ENCODE results near the gene GSTO2. TPM values are rescaled to one million over a fixed set of nuclear protein-coding genes. Genes with fewer than 3 reads are reported as not detected.

GSTO2 gene
- total and polyA plus RNA-seq, 10 of the 15 experiments (the other 5 are each of a cell fraction or from before 2014, with no cell fraction given) = 0.16 to 0.86 (median 0.46) TPM

DNA sequence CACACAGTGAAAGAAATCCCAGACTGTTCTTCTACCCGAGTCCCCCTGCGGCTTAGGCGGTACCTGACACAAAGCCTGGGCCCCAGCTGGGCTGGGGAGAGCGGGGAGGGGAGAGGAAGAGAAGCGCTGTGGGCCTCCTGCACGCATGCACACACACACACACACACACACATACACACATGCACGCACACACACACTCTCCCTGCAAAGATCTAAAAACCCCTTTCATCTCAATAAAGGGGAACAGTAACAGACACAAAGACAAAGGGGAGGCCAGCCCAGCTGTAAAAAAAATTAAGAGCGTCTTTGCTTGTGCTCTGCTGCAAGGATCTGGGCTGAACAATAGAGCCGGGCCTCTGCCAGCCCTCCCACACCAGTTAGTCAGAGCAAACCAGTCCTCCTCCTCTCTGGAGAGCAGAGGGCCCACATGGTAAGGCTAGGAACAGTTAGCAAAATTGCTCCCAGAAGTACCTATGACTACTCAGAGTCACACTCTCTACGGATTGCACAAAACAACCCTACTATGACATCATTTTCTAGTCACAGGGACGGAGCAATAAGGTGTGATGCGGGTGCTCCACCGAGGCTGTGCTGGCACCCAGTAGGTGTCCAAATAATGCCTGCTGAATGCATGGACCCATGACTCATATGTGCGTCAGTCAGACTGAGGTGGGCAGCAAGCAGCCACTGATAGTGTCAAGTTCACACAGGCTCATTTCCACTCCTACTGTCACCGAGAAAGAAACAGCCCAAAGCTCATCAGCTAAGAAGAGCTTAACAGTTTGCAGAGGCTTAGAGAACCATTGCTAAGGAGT lies 60.1 kb downstream of the GSTO2 start (continued):
- TF ChIP-seq, protein P1, sequence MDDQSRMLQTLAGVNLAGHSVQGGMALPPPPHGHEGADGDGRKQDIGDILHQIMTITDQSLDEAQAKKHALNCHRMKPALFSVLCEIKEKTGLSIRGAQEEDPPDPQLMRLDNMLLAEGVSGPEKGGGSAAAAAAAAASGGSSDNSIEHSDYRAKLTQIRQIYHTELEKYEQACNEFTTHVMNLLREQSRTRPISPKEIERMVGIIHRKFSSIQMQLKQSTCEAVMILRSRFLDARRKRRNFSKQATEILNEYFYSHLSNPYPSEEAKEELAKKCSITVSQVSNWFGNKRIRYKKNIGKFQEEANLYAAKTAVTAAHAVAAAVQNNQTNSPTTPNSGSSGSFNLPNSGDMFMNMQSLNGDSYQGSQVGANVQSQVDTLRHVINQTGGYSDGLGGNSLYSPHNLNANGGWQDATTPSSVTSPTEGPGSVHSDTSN (IDR thresholded peaks at IDR 0.05; ENCODE audit: insufficient replicate concordance, low read depth, low read length) = peak; percentile 23
- TF ChIP-seq SIX5 (IDR thresholded peaks at IDR 0.05; ENCODE audit: low read depth, low read length, severe bottlenecking) = no peak
- TF ChIP-seq, protein P2, sequence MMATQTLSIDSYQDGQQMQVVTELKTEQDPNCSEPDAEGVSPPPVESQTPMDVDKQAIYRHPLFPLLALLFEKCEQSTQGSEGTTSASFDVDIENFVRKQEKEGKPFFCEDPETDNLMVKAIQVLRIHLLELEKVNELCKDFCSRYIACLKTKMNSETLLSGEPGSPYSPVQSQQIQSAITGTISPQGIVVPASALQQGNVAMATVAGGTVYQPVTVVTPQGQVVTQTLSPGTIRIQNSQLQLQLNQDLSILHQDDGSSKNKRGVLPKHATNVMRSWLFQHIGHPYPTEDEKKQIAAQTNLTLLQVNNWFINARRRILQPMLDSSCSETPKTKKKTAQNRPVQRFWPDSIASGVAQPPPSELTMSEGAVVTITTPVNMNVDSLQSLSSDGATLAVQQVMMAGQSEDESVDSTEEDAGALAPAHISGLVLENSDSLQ (IDR thresholded peaks at IDR 0.05) = peak; percentile 50; the same call in 1 of the 2 replicates
- TF ChIP-seq MTA2 (IDR thresholded peaks at IDR 0.05; ENCODE audit: low read depth) = peak; percentile 63; the same call in 1 of the 2 replicates
- no peak for TF ChIP-seq HDAC2 (IDR thresholded peaks at IDR 0.05)
- peak; percentile 83 for TF ChIP-seq TCF7 (IDR thresholded peaks at IDR 0.05; ENCODE audit: borderline replicate concordance)
- TF ChIP-seq RELA (IDR thresholded peaks at IDR 0.05; ENCODE audit: borderline replicate concordance, partially characterized antibody) = peak; percentile 15
- no peak for TF ChIP-seq ESRRA (IDR thresholded peaks at IDR 0.05; ENCODE audit: low read length)
- TF ChIP-seq KDM1A (IDR thresholded peaks at IDR 0.05; ENCODE audit: borderline replicate concordance) = no peak
- TF ChIP-seq IKZF1 (conservative IDR thresholded peaks at IDR 0.05) = peak; percentile 52
- peak; percentile 51; the same call in 1 of the 2 replicates for TF ChIP-seq TCF12 (IDR thresholded peaks at IDR 0.05; ENCODE audit: low read depth, low read length)
- TF ChIP-seq ETV6 (conservative IDR thresholded peaks at IDR 0.05 in 1 of 2, IDR thresholded peaks at IDR 0.05 in 1 of 2; ENCODE audit: borderline replicate concordance in 1 of 2, low read depth in 1 of 2) = peak in 1 of 2 experiments; percentile 66; a peak in 1 of 4 replicates
- peak; percentile 67; the same call in 1 of the 2 replicates for TF ChIP-seq ZNF384 (IDR thresholded peaks at IDR 0.05; ENCODE audit: borderline replicate concordance, low read depth, low read length)
- TF ChIP-seq CHD1 (IDR thresholded peaks at IDR 0.05; ENCODE audit: low read depth, low read length) = no peak
- TF ChIP-seq DPF2 (IDR thresholded peaks at IDR 0.05) = 0 out of 2 replicates have a peak, but pooled peaks have one; percentile 44
- peak; percentile 42; the same call in 1 of the 2 replicates for TF ChIP-seq SPI1 (IDR thresholded peaks at IDR 0.05; ENCODE audit: borderline replicate concordance, insufficient read depth, low read depth, low read length)
- peak; percentile 78 to 84 for TF ChIP-seq BHLHE40 (IDR thresholded peaks at IDR 0.05; ENCODE audit: borderline replicate concordance in 1 of 2, low read depth in 2 of 2, low read length in 1 of 2)
- no peak for TF ChIP-seq NR2C1 (IDR thresholded peaks at IDR 0.05)
- TF ChIP-seq, protein P3, sequence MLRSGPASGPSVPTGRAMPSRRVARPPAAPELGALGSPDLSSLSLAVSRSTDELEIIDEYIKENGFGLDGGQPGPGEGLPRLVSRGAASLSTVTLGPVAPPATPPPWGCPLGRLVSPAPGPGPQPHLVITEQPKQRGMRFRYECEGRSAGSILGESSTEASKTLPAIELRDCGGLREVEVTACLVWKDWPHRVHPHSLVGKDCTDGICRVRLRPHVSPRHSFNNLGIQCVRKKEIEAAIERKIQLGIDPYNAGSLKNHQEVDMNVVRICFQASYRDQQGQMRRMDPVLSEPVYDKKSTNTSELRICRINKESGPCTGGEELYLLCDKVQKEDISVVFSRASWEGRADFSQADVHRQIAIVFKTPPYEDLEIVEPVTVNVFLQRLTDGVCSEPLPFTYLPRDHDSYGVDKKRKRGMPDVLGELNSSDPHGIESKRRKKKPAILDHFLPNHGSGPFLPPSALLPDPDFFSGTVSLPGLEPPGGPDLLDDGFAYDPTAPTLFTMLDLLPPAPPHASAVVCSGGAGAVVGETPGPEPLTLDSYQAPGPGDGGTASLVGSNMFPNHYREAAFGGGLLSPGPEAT (IDR thresholded peaks at IDR 0.05; ENCODE audit: low read depth) = peak; percentile 81
- peak; percentile 57; the same call in 1 of the 2 replicates for TF ChIP-seq TARDBP (IDR thresholded peaks at IDR 0.05; ENCODE audit: borderline replicate concordance)
- peak; percentile 19; the same call in 1 of the 2 replicates for TF ChIP-seq GATAD2B (conservative IDR thresholded peaks at IDR 0.05; ENCODE audit: low read depth)
- TF ChIP-seq JUND (IDR thresholded peaks at IDR 0.05; ENCODE audit: low read depth, low read length) = no peak

Data from GM12878 (cell line).